ENCODE results near the gene PTGS2.

Gene PTGS2

GRCh38 chr1:186680245-186681061 lies at the start of gene PTGS2:
Gene PTGS2 (minus strand): TSS chr1:186680423. CDS start chr1:186680290, 133 bp downstream.
- peak; percentile 20 to 24 for DNase-seq (ENCODE audit: low read depth in 2 of 2)

- peak in 1 of 2 donors; percentile 6 for DNase-seq (ENCODE audit: low read depth in 2 of 2)
These were observed 42.6 kb upstream of the PTGS2 start for GRCh38 chr1:186722711-186723309.

GRCh38 chr1:186717286-186717685 lies 37.1 kb upstream of the PTGS2 start:
- DNase-seq (ENCODE audit: low read depth in 2 of 2) = no peak

- DNase-seq (ENCODE audit: low read depth in 2 of 2) = no peak
These were observed 35.9 kb upstream of the PTGS2 start for GRCh38 chr1:186715887-186716809.

GRCh38 chr1:186710696-186711095 lies 30.5 kb upstream of the PTGS2 start:
- no peak for DNase-seq (ENCODE audit: low read depth in 2 of 2)

GRCh38 chr1:186708694-186709097 lies 28.5 kb upstream of the PTGS2 start:
- DNase-seq (ENCODE audit: low read depth in 2 of 2) = no peak

GRCh38 chr1:186703209-186703766 lies 23.1 kb upstream of the PTGS2 start:
- DNase-seq (ENCODE audit: low read depth in 2 of 2) = no peak

- no peak for DNase-seq (ENCODE audit: low read depth in 2 of 2)
These were observed 20.5 kb upstream of the PTGS2 start for GRCh38 chr1:186700722-186701121.

- DNase-seq (ENCODE audit: low read depth in 2 of 2) = no peak
These were observed 19.3 kb upstream of the PTGS2 start for GRCh38 chr1:186699519-186699918.

GRCh38 chr1:186689907-186690306 lies 9.7 kb upstream of the PTGS2 start:
- no peak for DNase-seq (ENCODE audit: low read depth in 2 of 2)

- DNase-seq (ENCODE audit: low read depth in 2 of 2) = no peak
These were observed 9.2 kb upstream of the PTGS2 start for GRCh38 chr1:186689376-186689775.

- no peak for DNase-seq (ENCODE audit: low read depth in 2 of 2)
These were observed 3.6 kb upstream of the PTGS2 start for GRCh38 chr1:186683652-186684410.

GRCh38 chr1:186682736-186683135 lies 2.5 kb upstream of the PTGS2 start:
- no peak for DNase-seq (ENCODE audit: low read depth in 2 of 2)

- DNase-seq (ENCODE audit: low read depth in 2 of 2) = no peak
These were observed 1.6 kb upstream of the PTGS2 start for GRCh38 chr1:186681801-186682200.

GRCh38 chr1:186681121-186681520 lies 898 bp upstream of the PTGS2 start:
- no peak for DNase-seq (ENCODE audit: low read depth in 2 of 2)

GRCh38 chr1:186679924-186680244 lies 339 bp downstream of the PTGS2 start:
- DNase-seq (ENCODE audit: low read depth in 2 of 2) = no peak

GRCh38 chr1:186678155-186678554 lies 2.1 kb downstream of the PTGS2 start:
- DNase-seq (ENCODE audit: low read depth in 2 of 2) = no peak

GRCh38 chr1:186672596-186672995 lies 7.6 kb downstream of the PTGS2 start:
- no peak for DNase-seq (ENCODE audit: low read depth in 2 of 2)

GRCh38 chr1:186672131-186672530 lies 8.1 kb downstream of the PTGS2 start:
- DNase-seq (ENCODE audit: low read depth in 2 of 2) = no peak

- no peak for DNase-seq (ENCODE audit: low read depth in 2 of 2)
These were observed 8.9 kb downstream of the PTGS2 start for GRCh38 chr1:186671136-186671825.
